Measurements from ENCODE around the gene SYP.

The SYP gene

DNA sequence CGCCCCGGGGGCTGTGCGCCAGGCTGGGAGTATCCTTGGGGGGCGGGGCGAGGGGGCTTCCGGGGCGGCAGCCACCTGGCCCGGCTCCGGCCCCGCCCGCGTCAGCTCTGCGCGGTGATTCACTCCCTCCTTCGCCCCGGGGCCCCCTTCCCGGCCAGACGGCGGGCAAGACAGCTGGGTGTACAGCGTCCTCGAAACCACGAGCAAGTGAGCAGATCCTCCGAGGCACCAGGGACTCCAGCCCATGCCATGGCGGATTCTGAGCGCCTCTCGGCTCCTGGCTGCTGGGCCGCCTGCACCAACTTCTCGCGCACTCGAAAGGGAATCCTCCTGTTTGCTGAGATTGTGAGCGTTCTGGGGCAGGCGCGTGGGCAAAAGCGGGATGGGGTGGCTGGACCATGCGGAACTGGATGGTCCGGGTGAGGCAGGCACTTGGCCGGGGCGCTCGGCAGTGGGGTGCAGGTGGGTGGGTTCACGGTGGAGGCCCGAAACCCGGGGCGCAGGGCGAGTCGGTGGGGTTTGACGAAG lies 28.2 kb downstream of the SYP start, which contains the start of gene PLP2:
Gene PLP2, plus strand, starts transcription at position 147 of the 528 bp plus-strand sequence. Its CDS starts 103 bp downstream, at position 250.
- H3K36me3 Mint-ChIP-seq = no peaks in the 10 kb centered on the region
- H3K9me3 Mint-ChIP-seq = no peaks in the 10 kb centered on the region
- peak within 1 kb of the TSS; percentile 76 for H3K27ac Mint-ChIP-seq
- H3K27me3 Mint-ChIP-seq = no peaks in the 10 kb centered on the region
- peaks cover 19% of the 10 kb centered on the region for H3K4me1 Mint-ChIP-seq
- peak within 1 kb of the TSS; percentile 87 for H3K4me3 Mint-ChIP-seq

DNA sequence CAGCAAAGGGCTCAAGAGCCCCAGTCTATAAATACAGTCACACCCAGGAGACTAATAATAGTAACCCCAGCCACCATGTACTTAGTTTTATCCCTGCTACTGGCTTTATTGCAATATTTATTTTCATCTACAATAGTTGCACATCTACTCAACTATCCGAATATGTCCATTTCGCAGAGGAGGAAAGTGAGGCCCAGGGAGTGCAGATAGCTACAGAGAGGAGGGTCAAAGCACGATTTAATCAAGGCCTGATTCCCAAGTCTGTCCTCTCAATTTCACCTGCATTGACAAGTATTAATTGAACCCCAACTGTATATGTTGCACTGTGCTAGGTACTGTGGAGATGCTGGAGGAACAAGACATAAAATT lies 32.3 kb downstream of the SYP start:
- Mint-ChIP-seq H3K27ac (peak overlapping the region; percentile 41), H3K4me3 (peak overlapping the region; percentile 85), H3K27me3 (no peaks in the 10 kb centered on the region), H3K4me1 (peaks cover 32% of the 10 kb centered on the region), H3K9me3 (no peaks in the 10 kb centered on the region), H3K36me3 (no peaks in the 10 kb centered on the region)

DNA sequence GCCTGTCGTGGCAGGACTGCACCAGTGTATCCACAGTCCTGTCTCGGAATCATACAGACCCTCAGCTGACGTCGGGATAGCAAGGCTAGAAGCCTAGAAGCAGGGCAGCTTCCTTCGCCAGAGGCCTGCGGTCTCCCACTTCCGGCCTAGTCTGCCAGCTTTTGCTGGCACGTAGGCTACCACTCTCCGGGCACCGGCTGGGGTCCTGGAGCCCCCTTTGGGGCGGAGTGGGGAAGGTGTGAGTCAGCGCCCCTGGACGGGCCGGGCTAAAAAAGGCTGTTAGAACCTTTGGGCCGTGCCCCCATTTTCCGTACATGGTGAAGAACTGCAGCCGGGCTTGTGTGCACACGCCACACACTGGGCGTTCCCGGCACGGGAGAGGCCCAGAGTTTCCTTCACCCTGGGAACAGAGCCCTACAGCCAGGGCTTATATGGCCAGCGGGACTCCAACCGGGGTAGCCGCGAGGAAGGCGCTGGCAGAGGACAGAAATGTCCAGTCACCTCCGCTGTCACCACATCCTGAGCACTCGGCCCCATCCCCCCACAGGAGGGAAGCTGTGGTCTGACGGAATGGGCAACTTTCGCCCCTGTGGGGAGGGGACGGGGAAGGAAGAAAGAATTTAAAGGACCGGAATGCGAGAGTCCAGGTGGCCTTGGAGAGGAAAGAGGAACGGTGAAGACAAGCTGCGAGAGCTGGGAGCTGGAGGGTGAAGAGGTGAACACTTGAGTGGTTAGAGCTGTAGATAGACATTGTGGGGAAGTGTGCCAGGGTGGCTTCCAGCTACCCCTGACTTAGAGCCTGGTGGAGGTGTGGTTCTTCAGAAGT lies 32.9 kb downstream of the SYP start:
- peak overlapping the region; percentile 85 for H3K4me3 Mint-ChIP-seq
- H3K4me1 Mint-ChIP-seq = peaks cover 29% of the 10 kb centered on the region
- no peaks in the 10 kb centered on the region for H3K9me3 Mint-ChIP-seq
- H3K27ac Mint-ChIP-seq = peak overlapping the region; percentile 89
- H3K36me3 Mint-ChIP-seq = no peaks in the 10 kb centered on the region
- H3K27me3 Mint-ChIP-seq = no peaks in the 10 kb centered on the region

DNA sequence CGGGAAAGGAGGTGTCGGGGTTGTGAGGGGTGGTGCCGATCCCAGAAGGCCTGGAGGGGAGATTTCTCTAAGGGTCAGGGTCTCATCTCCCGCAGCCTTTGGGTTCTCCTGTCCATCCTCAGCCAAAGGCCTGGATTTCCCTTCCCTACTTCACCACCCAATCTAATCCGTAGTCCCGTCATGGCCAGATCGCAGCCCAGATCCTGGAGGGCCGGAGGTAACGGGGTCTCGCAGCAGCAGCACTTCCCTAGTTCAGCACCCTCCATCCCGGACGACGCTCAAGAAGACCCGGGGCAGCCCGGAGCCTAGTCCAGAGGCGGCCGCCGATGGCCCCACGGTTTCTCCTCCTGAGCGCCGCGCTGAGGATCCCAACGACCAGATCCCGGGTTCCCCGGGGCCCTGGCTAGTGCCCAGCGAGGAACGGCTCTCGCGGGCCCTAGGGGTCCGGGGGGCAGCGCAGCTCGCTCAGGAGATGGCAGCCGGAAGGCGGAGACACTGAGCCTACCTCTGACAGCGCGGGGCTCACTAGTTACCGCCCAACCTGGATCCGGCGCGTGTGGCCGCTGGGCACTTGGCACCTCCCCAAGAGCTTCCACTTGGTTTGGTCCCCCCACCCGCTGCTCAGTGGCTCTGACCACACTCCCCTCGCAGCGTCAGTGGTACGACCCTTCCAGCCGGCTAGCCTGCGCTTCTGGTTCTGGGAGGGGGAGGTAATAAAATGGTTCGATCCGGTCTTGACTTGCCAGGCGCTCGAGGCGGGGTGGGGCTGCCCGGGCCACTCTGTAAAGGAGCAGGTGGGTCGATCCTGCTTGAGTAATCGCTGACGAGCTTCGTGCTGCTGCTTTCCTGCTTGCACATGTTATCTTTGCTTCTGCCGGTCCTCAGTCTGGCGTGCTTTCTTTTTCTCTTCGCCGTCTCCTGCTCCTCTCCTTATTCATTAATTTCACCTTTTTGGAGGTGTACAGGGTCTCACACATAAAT lies 33.8 kb downstream of the SYP start:
- Mint-ChIP-seq H3K9me3 (no peaks in the 10 kb centered on the region), H3K4me3 (peak overlapping the region; percentile 85), H3K36me3 (no peaks in the 10 kb centered on the region)

DNA sequence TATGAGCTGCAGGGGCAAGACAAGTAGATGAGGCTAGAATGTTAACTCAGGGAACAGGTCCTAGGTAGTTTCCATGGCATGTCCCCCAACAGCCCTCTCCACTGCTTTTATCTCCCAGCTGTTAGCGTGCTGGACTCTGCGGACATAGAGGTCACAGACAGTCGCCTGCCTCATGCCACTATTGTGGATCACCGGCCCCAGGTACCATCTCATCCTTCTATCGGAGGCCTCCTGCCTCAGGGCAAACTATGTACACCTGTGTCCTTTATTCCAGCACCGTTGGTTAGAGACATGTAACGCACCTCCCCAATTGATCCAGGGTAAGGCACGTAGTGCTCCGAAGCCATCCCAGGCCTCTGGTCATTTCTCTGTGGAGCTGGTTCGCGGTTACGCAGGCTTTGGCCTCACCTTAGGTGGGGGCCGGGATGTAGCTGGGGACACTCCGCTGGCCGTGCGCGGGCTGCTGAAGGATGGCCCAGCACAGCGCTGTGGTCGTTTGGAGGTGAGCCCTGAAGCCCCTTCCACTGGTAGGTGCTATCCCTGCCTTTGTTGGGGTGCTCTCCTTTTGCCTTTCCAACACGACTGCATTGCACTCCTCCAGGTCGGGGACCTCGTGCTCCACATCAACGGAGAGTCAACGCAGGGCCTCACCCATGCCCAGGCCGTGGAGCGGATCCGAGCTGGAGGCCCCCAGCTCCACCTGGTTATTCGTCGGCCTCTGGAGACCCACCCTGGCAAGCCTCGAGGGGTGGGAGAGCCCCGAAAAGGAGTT lies 35.2 kb downstream of the SYP start:
- Mint-ChIP-seq H3K4me3 (peak overlapping the region; percentile 86), H3K9me3 (no peaks in the 10 kb centered on the region), H3K4me1 (peaks cover 29% of the 10 kb centered on the region), H3K27me3 (no peaks in the 10 kb centered on the region), H3K27ac (no peak overlapping the region), H3K36me3 (no peaks in the 10 kb centered on the region)

More for the DNA sequence above, 33.8 kb downstream of the SYP start:
- Mint-ChIP-seq H3K27ac (peak overlapping the region; percentile 89), H3K27me3 (no peaks in the 10 kb centered on the region), H3K4me1 (peaks cover 29% of the 10 kb centered on the region)

DNA sequence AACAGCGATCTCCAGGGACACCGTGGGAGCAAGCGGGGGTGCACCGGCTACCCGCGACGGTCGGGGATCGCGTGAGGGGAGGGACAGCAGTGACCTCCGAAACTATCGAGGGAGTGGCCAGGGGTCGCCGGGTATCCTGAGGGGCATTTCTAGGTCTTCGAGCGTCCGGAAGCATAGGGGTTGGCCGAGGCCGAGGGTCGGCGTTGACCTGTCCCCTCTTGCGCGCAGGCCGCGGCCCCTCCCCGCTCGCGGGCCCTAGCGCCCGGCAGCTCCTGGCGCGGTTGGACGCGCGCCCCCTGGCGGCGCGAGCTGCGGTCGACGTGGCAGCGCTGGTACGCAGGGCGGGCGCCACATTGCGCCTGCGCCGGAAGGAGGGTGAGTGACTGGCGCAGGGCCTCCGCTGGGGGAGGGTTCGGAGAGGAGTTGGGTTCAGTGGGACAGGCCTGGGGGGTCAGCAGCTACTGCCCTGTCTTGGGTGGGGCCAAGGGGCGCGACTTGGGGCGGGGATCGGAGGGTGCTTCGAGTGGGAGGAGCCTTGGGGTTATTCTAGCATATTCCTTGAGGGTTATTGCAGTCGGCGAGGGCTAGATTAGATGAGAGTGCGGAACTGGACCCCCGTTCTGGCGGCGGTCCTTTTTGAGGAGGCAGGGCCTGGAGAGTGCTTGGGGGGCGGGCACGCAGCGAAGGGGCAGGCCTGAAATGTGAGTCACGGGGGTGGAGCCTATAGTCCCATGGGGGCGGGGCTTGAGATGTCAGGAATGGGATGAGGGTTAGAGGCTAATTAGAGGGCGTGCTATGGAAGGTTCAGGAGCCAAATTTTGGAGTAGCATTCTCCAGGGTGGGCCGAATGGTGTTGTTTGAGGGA lies 36.2 kb downstream of the SYP start:
- H3K36me3 Mint-ChIP-seq = no peaks in the 10 kb centered on the region
- H3K4me1 Mint-ChIP-seq = peaks cover 29% of the 10 kb centered on the region
- H3K27ac Mint-ChIP-seq = peak overlapping the region; percentile 95
- peak overlapping the region; percentile 86 for H3K4me3 Mint-ChIP-seq
- no peaks in the 10 kb centered on the region for H3K9me3 Mint-ChIP-seq
- no peaks in the 10 kb centered on the region for H3K27me3 Mint-ChIP-seq

DNA sequence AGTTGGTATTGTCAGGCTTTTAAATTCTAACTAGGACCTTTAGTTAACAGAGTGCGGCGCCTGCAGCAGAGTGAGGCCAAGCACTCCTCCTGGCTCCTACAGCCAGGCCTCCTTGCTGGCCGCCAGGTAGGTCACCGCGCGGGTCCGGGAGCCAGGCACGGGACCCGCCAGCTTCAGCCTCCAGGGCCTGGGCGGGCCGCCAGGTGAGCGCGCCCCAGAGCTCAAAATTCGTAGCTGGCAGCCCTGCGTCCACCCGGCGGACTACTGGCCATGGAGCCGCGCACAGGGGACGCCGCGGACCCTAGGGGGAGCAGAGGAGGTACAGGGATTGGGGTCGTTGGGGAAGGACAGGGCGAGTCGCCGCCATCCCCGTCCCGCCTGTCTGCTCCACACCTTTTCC lies 37.4 kb downstream of the SYP start, which contains the start of gene MAGIX:
Gene MAGIX, plus strand, starts transcription at position 139 of the 400 bp plus-strand sequence. Its CDS starts 132 bp downstream, at position 271.
- Mint-ChIP-seq H3K9me3 (no peaks in the 10 kb centered on the region), H3K4me1 (peaks cover 25% of the 10 kb centered on the region), H3K27me3 (no peaks in the 10 kb centered on the region), H3K27ac (no peak within 1 kb of the TSS), H3K4me3 (peak within 1 kb of the TSS; percentile 74), H3K36me3 (no peaks in the 10 kb centered on the region)

DNA sequence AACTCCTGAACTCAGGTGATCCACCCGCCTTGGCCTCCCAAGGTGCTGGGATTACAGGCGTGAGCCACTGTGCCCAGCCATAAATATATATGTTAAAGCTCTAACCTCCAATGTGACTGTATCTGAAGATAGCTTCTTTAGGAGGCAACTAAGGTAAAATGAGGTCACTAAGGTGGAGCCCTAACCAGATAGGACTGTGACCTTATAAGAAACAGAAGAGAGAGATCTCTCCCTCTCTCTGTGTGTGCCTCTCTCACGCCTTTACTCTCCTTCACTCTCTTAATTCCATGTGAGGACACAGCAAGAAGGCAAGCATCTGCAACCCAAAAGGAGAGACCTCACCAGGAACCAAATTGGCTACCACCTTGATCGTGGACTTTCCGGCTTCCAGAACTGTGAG lies 38.4 kb downstream of the SYP start:
- H3K4me1 Mint-ChIP-seq = peaks cover 19% of the 10 kb centered on the region
- H3K4me3 Mint-ChIP-seq = no peak overlapping the region
- no peak overlapping the region for H3K27ac Mint-ChIP-seq
- H3K9me3 Mint-ChIP-seq = no peaks in the 10 kb centered on the region
- H3K27me3 Mint-ChIP-seq = no peaks in the 10 kb centered on the region
- no peaks in the 10 kb centered on the region for H3K36me3 Mint-ChIP-seq

DNA sequence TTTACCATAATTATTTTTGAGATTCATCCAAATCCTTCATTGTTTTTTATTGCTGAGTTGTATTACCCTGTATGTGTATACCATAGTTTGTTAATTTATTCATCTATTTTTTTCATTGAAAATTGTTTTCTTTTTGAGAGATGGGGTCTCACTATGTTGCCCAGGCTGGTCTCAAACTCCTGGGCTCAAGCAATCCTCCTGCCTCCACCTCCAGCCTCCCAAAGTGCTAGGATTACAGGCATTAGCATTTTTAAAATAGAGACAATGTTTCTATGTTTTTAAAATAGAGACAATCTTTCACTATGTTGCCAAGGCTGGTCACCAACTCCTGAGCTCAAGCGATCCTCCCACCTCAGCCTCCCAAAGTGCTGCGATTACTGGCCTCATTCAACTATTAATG lies 39.1 kb downstream of the SYP start:
- Mint-ChIP-seq H3K4me3 (no peak overlapping the region), H3K27ac (no peak overlapping the region), H3K27me3 (no peaks in the 10 kb centered on the region), H3K9me3 (no peaks in the 10 kb centered on the region), H3K36me3 (no peaks in the 10 kb centered on the region), H3K4me1 (peaks cover 18% of the 10 kb centered on the region)

DNA sequence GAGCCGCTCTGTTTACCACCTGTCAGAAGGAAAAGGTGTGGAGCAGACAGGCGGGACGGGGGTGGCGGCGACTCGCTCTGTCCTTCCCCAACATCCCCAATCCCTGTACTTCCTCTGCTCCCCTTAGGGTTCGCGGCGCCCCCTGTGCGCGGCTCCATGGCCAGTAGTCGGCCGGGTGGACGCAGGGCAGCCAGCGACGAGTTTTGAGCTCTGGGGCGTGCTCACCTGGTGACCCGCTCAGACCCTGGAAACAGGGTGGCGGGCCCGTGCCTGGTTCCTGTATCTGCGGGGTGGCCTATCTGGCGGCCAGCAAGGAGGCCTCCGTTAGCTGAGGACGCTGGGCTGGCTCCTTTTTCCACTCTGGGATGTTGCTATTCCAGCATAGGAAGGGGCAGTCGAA lies 42.8 kb downstream of the SYP start:
- H3K4me3 Mint-ChIP-seq = peak overlapping the region; percentile 47
- H3K27ac Mint-ChIP-seq = no peak overlapping the region
- H3K27me3 Mint-ChIP-seq = no peaks in the 10 kb centered on the region
- H3K36me3 Mint-ChIP-seq = no peaks in the 10 kb centered on the region
- H3K4me1 Mint-ChIP-seq = peaks cover 18% of the 10 kb centered on the region
- no peaks in the 10 kb centered on the region for H3K9me3 Mint-ChIP-seq

DNA sequence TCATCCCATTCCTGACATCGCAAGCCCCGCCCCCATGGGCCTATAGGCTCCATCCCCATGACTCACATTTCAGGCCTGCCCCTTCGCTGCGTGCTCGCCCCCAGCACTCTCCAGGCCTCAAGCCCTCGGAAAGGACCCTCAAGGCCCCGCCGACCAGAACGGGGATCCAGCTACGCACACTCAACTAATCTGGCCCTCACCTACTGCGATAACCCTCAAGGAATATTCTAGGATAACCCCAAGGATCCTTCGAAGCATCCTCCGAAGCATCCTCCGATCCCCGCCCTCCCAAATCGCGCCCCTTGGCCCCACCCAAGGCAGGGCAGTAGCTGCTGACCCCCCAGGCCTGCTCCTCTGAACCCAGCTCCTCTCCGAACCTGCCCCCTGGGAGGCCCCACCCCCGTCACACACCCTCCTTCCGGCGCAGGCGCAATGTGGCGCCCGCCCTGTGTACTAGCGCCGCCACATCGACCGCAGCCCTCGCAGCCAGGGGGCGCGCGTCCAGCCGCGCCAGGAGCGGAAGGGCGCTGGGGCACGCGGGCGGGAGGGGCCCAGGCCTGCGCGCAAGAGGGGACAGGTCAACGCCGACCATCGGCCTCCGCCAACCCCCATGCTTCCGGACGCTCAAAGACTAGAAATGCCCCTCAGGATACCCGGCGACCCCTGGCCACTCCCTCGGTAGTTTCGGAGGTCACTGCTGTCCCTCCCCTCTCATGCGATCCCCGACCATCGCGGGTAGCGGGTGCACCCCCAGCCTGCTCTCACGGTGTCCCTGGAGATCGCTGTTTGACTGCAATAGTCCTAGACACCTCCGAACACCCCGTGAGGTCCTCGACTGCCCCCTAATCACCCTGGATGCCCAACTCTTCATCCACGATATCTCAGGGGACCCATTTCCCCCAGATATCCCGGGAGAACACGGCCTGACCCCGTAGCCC lies 43.8 kb downstream of the SYP start:
- Mint-ChIP-seq H3K27ac (peak overlapping the region; percentile 94), H3K27me3 (no peaks in the 10 kb centered on the region), H3K4me1 (peaks cover 18% of the 10 kb centered on the region), H3K9me3 (no peaks in the 10 kb centered on the region), H3K36me3 (no peaks in the 10 kb centered on the region), H3K4me3 (peak overlapping the region; percentile 94)

DNA sequence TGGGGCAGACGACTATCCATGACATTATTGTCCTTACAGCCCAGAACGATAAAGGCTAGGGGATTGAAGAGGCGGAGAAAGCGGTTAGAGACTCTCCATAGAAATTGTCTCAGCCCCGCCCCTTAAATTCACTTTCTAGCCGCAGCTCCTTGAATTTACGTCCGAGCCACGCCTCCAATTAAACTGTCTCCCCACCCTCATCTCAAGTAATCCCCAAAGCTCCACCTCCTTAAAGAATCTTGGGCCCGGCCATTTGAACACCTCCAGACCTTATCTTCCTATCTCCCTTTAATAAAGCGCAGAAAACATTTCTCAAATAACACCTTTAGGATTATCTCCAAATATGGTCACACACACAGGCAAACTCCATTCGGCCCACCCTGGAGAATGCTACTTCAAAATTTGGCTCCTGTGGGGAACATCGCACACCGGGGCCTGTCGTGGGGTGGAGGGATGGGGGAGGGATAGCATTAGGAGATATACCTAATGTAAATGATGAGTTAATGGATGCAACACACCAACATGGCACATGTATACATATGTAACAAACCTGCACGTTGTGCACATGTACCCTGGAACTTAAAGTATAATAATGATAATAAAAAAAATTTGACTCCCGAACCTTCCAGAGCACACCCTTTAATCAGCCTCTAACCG lies 44.6 kb downstream of the SYP start:
- no peaks in the 10 kb centered on the region for H3K27me3 Mint-ChIP-seq
- peak overlapping the region; percentile 94 for H3K4me3 Mint-ChIP-seq
- peaks cover 21% of the 10 kb centered on the region for H3K4me1 Mint-ChIP-seq
- no peaks in the 10 kb centered on the region for H3K9me3 Mint-ChIP-seq
- H3K36me3 Mint-ChIP-seq = no peaks in the 10 kb centered on the region
- H3K27ac Mint-ChIP-seq = peak overlapping the region; percentile 94

DNA sequence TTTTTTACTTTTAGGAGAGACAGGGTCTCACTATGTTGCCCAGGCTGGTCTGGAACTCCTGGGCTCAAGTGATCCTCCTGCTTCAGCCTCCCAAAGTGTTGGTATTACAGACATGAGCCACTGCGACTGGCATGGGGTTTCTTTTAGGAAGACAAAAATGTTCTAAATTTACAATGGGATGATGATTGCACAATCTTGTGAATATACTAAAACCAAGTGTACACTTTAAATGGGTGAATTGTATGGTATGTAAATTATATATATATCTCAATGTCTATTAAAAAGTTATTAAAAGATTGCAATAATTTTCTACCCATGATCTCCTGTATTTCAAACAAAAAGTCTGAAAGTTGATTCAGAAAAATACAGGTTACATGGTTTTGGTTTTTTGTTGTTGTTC lies 46.5 kb downstream of the SYP start:
- no peaks in the 10 kb centered on the region for H3K27me3 Mint-ChIP-seq
- no peaks in the 10 kb centered on the region for H3K9me3 Mint-ChIP-seq

More for the DNA sequence above, 46.5 kb downstream of the SYP start:
- Mint-ChIP-seq H3K4me1 (peaks cover 21% of the 10 kb centered on the region), H3K4me3 (no peak overlapping the region), H3K36me3 (no peaks in the 10 kb centered on the region), H3K27ac (no peak overlapping the region)

All from activated naive CD4-positive, alpha-beta T cell treated with anti-CD3 and anti-CD28 coated beads, Interleukin-2, amount 50 U/mL, for 24 hours (primary cell).